UCSD-AML1 (cell line): ENCODE measurements around the gene AFF2.

Experiments
- DNase-seq: peaks from one replicate; lab custom pipeline; 2025; ENCODE audit not compliant: unreplicated experiment; lab: John Stamatoyannopoulos, UW

The AFF2 gene

GRCh38 chrX:148580016-148580415 is 79.6 kb downstream of the AFF2 start:
- DNase-seq, result no peak

GRCh38 chrX:148582353-148582752 is 81.9 kb downstream of the AFF2 start:
- no peak for DNase-seq

GRCh38 chrX:148588649-148589310 is 88.4 kb downstream of the AFF2 start:
- DNase-seq, result no peak

- no peak for DNase-seq
Measured at GRCh38 chrX:148592595-148592994, 92.2 kb downstream of the AFF2 start.

GRCh38 chrX:148593146-148593545 is 92.7 kb downstream of the AFF2 start:
- DNase-seq, result no peak

- no peak for DNase-seq
Measured at GRCh38 chrX:148593987-148594386, 93.6 kb downstream of the AFF2 start.

- DNase-seq, result no peak
Measured at GRCh38 chrX:148599404-148599803, 99.0 kb downstream of the AFF2 start.

- no peak for DNase-seq
Measured at GRCh38 chrX:148600131-148600530, 99.7 kb downstream of the AFF2 start.

GRCh38 chrX:148600581-148600980 is 100.2 kb downstream of the AFF2 start:
- no peak for DNase-seq

- DNase-seq, result no peak
Measured at GRCh38 chrX:148601034-148601433, 100.6 kb downstream of the AFF2 start.

GRCh38 chrX:148609515-148610327 is 109.3 kb downstream of the AFF2 start:
- DNase-seq, result no peak

- DNase-seq, result no peak
Measured at GRCh38 chrX:148610328-148610698, 109.9 kb downstream of the AFF2 start.

GRCh38 chrX:148611993-148612392 is 111.6 kb downstream of the AFF2 start:
- no peak for DNase-seq

GRCh38 chrX:148612431-148612830 is 112.0 kb downstream of the AFF2 start:
- DNase-seq, result no peak

GRCh38 chrX:148613636-148614035 is 113.2 kb downstream of the AFF2 start:
- DNase-seq, result no peak

- no peak for DNase-seq
Measured at GRCh38 chrX:148615491-148615890, 115.1 kb downstream of the AFF2 start.

- DNase-seq, result no peak
Measured at GRCh38 chrX:148618470-148619445, 118.3 kb downstream of the AFF2 start.

GRCh38 chrX:148620023-148620422 is 119.6 kb downstream of the AFF2 start:
- DNase-seq, result no peak

- no peak for DNase-seq
Measured at GRCh38 chrX:148624951-148625474, 124.6 kb downstream of the AFF2 start.

- DNase-seq, result no peak
Measured at GRCh38 chrX:148628621-148629020, 128.2 kb downstream of the AFF2 start.

- DNase-seq, result no peak
Measured at GRCh38 chrX:148629434-148629833, 129.0 kb downstream of the AFF2 start.
